Measurements from ENCODE around the gene RGS3.

The RGS3 gene

DNA sequence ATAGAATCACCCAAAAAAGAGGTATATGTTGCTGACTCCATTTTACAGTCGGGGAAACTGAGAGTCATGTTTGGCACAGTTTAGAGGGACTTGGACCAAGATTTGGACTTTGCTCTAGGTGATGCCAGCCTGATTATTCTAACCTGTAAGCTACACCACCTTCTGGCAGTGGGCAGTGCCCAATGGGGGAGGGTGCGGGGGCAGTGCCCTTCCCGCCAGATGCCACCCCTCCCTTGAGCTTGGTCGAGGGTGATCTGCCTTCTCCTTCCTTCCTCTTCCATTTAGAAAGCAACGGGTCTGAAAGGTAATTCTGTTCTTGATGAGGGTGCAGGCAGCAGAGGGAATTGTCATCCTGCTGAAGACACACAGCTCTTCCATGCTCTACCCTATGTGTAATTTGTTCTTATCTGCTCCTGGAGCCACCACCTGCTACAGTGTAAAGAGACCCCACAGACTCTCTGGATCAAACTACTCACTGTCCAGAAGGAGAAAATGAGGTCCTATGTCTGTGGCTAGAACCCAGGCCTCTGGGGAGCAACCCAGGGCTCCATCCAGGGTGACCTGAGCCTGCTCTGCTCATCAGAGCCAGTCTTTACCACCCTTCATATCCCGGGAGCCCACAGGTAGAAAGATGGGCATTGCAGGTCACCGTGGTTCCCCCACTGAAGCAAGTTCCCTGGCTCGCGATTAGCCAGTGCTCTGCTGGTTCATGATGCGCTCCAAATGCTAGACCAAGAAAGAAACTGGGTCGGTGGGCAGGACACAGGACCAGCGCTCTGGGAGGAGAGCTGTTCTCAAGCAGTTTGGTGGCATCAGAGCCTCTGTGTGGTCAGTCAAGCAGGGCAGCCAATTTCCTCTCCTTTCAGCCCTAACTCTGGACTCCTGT, 156.2 kb downstream of the RGS3 start:
- DNase-seq (ENCODE audit: low spot score) = no peak

DNA sequence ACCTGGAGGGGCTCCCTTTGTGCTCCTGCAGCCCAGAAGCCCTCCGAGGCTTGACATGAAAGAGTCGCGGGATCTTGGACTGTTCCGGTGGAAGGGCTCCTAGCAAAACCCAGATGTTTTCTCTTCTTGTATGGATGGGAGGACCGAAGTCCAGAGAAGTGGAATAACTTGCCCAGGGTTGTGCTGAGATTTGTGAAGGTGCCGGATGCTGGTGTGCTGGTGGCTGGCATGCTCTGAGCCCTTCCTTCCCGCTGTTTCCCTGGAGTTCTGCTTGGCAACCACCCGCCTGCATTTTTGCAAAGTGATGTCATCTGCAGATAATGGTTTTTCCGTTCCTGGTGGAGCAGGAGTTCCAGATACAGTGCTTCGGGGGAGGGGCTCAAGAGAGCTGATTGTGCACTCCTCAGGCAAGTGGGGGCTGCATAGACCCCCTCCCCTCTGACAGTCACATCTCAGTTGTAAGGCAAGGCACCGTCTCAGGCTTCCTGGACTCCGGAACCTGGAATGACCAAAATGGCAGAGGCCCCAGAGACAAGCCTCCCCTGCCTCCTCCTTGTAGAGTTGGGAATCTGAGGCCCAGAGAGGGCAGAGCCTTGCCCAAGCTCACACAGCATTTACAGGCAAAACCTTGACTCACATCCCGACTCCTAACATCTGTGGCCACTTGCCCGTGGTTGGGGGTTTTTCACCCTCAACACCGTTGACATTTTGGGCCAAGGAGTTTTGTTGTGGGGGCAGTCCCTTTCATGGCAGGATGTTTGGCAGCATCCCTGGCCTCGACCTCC, 157.0 kb downstream of the RGS3 start:
- DNase-seq (ENCODE audit: low spot score) = no peak

DNA sequence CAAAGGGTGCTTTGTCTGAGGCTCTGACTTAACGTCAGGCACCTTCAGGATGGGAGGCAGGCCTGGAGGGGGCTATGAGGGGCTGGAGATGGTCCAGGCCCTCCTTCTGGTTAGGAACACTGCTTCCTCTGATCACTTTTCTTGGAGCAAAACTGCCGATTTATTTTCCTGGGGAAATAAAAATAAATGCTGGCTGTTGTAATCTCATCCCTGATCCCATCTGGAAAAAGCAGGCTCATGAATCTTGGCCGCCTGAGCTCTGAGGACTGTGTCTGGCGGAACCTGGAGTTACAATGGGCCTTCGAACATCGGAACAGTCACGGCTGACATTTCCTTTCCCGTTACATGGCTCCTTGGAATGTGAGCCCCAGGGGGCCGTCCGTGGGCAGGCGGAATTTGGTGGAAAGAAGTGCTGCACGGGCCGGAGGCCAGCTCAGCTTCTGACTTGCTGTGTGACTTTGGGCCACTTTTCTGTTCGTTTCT, 157.8 kb downstream of the RGS3 start:
- no peak for DNase-seq (ENCODE audit: low spot score)

DNA sequence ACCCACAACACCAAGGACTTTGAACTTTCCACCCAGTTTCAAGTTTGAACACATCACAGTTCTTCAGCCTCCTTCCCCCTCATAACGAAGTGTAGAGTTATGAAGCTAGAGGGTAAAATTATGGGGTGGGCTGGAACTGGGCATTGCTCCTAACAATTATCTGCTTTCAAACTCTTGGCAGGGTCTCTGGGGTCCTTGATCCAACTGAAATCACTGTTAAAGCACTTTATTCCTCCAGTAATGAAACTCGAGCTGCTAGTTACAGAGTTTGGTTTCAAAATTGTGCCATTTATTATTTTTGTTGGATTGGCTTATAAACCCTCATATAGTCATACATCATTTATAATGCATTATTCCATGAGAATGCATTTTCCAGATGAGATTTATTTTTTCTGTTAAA, 158.5 kb downstream of the RGS3 start:
- no peak for DNase-seq (ENCODE audit: low spot score)

DNA sequence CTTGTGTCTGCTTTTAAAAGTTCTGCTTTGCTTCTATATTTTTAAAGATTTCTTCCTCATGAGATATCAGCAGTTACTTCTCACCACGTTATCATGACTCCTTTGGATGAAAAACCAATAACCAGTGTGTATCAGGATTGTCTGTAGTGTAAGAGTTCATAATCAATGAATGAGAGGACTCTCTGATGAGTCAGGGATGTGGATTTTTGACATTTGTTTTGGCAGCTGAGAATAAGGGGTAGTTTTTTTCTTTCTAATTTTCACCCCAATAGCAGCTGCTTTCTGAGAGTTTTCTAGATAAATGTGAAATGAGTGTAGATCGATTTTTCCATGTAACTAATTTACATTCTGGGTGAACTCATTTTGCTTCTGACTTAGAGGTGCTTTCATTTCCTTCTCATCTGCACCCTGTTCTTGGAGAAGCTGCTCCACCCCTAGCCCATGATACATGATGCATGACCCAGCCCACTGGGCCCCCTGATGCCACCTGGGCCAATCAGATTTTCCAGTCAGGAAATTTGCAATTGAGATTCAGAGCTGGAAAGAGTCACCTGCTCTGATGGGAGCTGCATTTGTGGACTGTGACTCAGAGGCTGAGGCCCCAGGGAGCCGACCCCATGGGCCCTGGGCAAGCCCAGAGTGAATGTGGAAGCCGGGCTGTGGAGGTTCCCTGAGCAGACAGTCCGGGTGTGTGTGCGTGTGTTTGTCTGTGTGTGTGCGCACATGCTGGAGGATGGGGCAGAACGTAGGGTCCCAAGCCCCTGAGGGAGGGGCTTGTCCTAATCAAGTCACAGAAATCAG, 159.3 kb downstream of the RGS3 start:
- DNase-seq (ENCODE audit: low spot score) = no peak

DNA sequence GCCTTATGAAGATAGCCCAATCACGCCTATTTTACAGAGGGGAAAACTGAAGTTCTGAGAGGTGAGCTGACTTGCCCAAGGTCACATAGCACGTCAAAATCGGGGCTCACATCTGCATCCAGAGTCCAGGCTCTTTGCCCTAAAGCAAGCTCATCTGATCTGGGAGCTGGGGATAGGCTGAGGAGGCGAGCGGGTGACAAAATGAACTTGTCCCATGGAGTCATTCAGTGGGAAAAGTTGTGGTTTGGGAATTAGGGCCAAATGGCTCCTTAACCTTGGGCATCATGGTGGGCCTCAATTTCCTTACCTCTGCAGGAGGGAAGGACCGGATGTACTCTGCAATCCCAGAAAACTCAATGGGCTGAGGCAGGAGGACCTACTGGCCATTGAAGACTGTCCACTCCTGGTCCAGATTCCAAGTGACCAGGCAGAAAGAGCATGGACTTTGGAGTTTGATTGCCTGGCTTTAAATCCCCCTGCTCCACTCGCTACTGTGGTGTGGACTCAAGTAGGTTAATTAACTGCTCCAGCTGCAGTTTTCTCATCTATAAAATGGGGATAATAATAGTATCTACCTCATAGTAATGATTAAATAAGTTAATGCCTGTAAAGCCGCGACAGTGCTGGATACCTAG, 160.4 kb downstream of the RGS3 start:
- DNase-seq (ENCODE audit: low spot score) = no peak

DNA sequence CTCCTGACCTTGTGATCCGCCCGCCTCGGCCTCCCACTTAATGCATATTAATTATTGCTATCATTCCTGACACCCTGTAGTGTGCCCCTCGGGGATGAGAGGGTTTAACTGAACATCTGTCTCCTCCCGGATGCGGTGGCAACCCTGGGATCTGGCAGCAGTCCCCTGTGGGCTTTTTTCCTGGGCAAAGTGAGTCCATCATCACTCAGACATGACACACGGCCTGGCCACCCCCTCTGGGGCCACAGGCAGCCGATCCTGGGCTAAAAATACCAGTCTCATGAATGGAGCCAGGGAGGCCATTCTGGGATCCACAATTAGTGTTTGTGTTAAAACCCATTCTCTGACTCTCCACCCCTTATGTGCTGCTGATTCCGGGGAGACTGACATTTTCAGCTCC, 161.2 kb downstream of the RGS3 start:
- no peak for DNase-seq (ENCODE audit: low spot score)

DNA sequence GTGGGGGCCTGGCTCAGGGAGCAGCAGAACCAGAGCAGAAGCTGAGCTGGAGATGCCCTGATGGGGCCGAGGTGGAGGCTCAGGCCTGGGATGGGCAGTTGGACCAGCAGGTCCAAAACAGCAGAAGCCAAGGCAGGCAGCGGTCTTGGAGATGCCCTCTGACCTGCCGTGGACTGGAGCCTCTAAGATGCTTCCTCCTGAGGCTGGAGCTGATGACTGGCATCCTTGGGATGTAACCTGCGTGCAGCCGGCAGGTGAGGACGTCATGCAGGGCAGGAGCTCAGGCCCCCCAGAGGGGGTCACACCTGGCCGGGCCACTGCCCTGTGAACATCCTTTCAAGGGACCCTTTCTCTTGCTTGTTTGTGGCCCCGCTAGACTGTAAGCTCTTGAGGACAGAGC, 162.0 kb downstream of the RGS3 start:
- DNase-seq (ENCODE audit: low spot score) = no peak

DNA sequence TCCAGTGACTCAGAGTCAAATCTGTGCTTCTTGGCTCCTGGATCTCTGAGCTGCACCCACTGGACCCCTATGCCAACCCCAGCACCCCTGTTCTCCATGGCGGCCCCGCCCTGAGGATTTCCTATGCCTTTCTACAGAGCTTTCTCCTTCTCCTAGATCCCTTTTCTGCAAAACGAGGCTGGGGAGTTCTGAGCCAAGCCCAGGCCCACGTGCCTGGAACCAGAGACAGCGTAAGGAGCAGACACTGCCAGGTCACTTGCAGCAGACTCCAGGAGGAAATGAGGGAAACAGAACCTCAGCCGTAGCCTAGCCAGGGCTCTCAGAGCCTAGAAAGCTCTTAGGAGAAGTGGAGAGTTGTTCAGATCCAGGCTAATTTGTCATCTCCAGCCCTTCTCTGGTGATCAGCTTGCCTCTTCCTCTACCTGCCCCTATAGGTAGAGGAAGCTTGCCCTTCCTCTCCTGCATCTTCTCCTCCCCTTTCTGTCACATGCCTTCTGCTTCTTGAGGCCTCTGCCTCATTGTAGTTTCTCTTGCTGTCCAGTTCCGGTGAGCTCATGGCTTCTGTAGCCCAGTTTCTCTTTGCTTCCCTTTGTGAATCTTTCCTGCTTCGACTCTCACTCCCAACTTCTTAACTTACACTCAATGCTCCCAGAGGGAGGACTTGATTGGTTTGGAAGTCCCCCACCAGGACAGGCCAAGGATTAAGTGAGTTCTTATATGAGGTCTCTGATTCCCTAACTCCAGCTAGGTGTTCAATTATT, 163.4 kb downstream of the RGS3 start:
- DNase-seq (ENCODE audit: low spot score) = no peak

DNA sequence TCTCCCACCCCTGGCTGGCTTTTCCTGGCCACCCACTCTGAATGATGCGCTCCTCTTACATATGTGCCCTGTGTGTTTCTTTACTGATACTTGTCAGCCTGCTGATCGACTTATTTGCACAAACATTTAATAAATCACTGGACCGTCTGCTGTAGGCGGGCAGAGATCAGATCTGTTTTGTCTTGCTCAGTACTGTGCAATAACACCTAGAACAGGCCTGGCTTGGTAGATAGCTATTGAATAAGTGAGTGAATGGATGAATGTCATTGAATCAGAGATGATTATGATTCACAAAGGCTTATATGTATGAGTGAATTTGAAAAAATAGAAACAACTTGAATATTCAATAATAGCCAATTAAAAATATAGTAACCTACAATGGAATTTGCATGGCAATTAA, 165.1 kb downstream of the RGS3 start:
- DNase-seq (ENCODE audit: low spot score) = no peak

DNA sequence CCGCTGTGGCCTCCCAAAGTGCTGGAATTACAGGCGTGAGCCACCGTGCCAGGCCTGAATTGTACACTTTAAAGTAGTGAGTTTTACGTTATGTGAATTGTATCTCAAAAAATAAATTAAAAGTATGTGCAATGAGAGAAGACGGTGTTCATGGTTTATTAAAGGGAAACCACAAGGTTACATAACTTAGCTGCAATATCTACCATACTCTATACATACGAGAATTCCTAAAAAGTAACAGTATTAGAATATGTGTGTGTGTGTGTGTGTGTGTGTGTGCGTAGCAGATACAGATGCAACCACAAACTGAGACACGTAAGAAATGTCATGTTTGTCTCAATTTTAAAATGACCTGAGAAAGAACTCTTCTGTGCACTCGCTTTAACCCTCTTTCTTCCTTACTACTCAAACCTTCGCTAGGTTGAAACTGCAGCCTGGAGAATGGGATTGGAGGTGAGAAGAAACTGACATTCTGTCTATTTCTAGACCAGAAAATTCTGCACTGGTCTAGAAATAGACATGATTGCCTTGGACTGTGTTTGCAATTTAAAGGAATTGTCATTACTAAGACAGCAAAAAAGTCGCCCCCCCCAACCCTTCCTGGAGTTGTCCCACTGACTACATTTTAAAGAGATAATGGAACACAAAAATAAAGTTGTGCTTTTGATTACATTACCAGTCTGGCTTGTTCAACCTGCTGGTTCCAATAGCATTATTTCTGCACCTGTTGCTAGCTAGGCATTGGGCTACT, 167.0 kb downstream of the RGS3 start:
- no peak for DNase-seq (ENCODE audit: low spot score)

DNA sequence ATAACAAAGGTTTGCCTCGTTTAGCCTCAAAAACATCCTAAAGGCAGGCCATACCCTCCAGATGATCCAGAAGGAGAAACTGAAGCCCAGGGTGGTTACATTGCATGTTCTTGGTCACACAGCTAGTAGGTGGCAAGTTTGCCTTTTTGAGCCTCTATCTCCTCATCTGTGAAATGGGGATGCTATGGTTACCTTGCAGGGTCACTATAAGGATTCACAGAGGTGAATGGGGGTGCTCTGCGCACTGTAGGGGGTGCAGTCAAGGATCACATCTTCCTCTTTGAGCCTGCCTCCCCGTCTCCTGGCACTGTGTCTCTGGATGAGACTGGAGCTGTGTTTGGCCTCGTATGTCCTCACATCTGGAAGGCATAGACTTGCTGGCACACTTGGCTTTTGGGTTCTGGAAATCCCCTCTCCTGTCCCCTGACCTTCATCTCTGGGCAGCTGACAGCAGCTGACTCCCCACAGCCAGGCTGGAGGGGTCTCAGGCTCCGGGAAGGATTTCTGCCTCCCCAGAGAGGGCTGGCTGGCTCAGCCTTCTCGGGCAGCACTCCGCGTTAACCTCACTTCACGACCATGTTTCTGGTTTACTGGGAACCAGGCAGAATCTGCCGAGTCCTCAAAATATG, 167.7 kb downstream of the RGS3 start:
- DNase-seq (ENCODE audit: low spot score) = no peak

DNA sequence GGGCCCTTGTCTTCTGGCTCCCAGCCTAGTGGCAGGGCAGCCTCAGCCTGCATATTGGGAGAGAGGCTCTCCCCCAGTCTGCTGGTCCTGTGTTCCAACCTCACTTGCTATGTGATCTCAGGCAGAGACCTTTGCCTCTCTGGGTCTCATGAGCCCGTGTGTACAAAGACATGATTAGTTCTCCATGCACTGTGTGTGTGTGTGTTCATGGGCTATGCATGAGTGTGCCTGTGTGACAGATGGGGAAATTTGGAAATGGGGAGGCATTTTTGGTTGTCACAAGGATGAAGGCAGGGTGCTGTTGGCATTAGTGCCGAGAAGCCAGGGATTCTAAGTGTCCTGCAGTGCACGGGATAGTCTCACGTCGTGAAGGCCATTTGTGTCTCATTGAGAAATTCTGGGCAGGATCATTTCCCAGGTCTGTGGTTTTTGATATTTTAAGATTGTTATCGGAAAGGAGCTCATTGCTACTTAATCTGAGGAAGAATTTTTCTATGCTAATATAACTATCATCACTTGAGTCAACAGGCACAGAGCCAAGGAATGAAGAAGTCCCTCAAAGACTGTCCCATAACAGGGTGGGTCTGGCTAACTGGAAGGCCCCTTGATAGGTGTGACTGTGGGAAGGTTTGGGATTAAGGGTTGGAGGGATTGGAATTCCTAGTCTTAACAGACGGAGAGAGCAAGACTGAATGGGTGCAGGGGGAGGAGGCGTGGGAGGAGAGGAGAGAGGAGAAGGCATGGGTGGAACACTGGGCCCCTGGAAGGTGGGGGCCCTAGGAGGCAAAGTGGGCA, 168.5 kb downstream of the RGS3 start:
- DNase-seq (ENCODE audit: low spot score) = no peak

DNA sequence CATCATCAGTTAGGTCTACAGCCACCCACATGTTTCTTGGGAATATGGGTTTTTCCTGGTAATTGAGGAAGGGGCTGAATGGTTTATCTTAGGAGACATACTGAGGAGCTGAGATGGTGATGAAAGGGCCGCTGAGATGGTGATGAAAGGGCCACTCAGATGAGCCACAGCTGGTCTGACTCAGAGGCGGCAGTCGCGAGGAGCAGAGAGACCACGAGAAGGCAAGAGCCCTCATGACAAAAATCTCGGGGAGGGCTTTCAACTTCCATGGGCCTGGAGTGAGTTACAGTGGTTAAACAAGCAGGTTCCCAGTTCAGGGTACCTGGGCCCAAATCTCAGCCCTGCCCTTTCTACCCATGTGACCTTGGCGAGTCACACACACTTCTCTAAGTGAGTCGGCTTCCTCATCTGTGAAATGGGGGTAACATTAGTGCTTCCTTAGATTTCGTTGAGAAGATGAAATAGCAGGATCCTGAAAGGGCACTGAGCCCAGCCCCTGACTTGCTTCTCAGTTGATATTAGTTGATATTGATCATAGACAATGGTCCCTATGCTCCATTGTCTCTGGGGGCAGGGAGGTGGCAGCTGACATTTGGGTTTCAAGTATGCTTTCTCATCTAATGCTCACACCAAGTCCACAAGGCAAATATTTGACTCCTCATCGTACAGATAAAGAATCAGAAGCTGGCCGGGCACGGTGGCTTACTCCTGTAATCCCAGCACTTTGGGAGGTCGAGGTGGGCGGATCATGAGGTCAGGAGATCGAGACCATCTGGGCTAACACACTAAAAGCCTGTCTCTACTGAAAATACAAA, 169.5 kb downstream of the RGS3 start:
- no peak for DNase-seq (ENCODE audit: low spot score)

DNA sequence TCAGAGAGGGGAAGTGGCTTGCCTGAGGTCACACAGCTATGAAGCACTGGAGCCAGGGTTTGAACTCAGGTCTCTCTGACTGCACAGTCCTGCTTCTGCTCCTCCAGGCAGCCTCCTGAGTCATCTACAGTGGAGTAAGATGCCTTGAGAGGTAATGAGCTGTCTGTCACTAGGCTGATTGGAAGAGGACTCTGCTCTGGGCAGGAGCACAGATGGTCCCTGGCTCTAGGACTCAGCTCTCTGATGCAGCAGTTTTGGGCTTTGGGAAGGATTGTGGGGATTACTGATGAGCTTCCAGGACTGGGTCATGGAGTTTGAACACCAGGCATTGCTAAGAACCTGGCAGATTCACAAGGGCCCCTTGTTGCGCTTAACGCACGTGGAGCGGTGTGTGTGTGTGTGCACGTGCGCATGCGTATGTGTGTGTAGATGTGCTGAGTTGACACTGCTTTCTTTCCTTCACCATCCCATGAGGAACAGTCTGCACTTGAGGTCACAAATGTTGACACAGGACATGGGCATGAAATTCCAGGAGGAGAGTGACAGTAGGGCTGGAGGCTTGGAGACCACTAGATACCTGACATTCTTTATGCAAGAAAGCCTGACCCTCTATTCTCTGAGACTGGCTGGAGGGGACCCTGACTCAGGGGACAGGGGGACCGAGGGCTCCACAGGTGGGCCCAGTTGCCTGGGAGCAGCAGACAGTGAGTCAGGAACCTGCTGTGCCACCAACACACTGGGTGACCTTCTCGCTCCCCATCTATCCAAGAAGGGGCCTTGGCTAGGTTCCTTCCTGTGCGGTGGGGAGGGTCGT, 170.5 kb downstream of the RGS3 start:
- no peak for DNase-seq (ENCODE audit: low spot score)

DNA sequence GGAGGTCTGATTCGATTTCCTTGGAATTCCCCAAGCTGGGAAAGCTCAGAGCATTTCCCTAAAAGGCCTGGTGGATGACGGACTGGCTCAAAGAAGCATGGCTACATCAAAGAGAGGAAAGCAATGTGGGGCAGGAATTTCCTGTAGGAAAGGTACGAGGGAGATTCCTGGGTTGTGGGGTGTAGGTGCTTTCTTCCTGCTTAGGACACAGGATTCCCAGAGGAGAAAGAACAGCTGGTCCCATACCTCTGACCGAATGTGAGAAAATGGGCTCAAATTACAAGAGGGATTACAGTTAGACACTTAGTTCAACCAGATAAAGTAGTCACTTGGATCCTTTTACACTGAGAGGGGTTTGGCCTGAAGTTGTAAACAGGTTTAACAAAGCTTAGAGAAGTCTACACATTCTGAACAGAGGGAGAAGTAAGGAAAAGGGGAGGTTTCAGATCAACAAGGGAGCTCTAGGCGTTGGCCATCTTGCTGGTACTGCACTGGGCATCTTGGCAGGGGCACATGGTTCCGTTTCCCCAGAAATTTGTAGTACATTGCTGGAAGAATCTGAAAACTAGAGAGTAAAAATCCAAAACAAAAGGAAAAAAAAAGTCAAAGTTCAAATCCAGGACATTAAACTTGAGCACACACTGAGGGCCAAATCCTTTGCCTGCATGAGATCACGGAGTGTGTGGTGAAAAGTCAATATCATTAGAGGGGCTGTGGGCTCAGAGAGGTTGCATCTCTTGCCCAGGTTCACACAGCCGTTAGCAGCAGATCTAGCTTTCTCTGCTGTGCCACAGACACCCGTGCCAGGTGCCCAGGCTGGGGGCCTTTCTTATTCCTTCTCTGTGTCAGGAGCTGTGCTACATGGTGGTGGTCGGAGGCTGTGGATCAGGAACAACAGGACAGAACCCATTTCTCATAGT, 171.3 kb downstream of the RGS3 start:
- no peak for DNase-seq (ENCODE audit: low spot score)
